Aorta (tissue), 5 donors: Measurements from ENCODE around the gene TMC3. TPM values are rescaled to one million over a fixed set of nuclear protein-coding genes. Genes with fewer than 3 reads are reported as not detected.

Source experiments
- ATAC-seq: fragments of 200-7000 bp; cut with Tn5 transposase; one replicate; pipeline ENCODE4 v1.9.1; 2022; ENCODE audit warnings: moderate library complexity; ENCODE audit not compliant: low FRiP score
- DNase-seq, 2 donors: peaks; one replicate each; pipeline ENCODE4 v3.0.0-alpha.2; 2020
- H3K27ac ChIP-seq, 2 donors: one replicate each; pipeline ENCODE4 v1.5.1; 2013; ENCODE audit warnings: low read length in 2 of 2, mild to moderate bottlenecking in 2 of 2, moderate library complexity in 2 of 2, control low read depth in 1 of 2, inconsistent platforms in 1 of 2, low read depth in 1 of 2
- H3K27me3 ChIP-seq, 2 donors: one replicate each; pipeline ENCODE4 v1.6.1; 2013; ENCODE audit warnings: control low read depth in 1 of 2, low read length in 1 of 2, mild to moderate bottlenecking in 1 of 2, moderate library complexity in 1 of 2; ENCODE audit not compliant: insufficient read depth in 2 of 2, control insufficient read depth in 1 of 2
- H3K36me3 ChIP-seq, 2 donors: one replicate each; pipeline ENCODE4 v1.6.1; 2013; ENCODE audit warnings: control low read depth in 1 of 2, low read length in 1 of 2, mild to moderate bottlenecking in 1 of 2; ENCODE audit not compliant: insufficient read depth in 2 of 2, control insufficient read depth in 1 of 2
- H3K4me1 ChIP-seq, 2 donors: one replicate each; pipeline ENCODE4 v1.6.1; 2013; ENCODE audit warnings: low read length in 2 of 2, control low read depth in 1 of 2, mild to moderate bottlenecking in 1 of 2, moderate library complexity in 1 of 2; ENCODE audit not compliant: insufficient read depth in 2 of 2, control insufficient read depth in 1 of 2
- H3K4me3 ChIP-seq, 2 donors: one replicate each; pipeline ENCODE4 v1.5.1; 2013; ENCODE audit warnings: low read length in 2 of 2, control low read depth in 1 of 2, mild to moderate bottlenecking in 1 of 2
- H3K9me3 ChIP-seq: one replicate; pipeline ENCODE4 v1.6.1; 2013; ENCODE audit warnings: mild to moderate bottlenecking, low read length; ENCODE audit not compliant: control insufficient read depth
- WGBS, 2 donors: extraction: QIAGEN DNeasy Blood & Tissue Kit; methylation state at CpG; one replicate each; pipeline ENCODE4 v1.1.7; 2013; 5-methylcytosine and 5-hydroxymethylcytosine counted together
- intact Hi-C, 2 donors: fragments of 100-400 bp; cut with DNase I; formaldehyde crosslinking; loops; one replicate each; pipeline versions ENCODE4 v1.14.2 to v1.15.0; 2022
- polyA plus RNA-seq, 2 donors: library from polyadenylated mRNA; stranded (reverse); fragments of 200-250 nt; gene quantifications; one replicate each; pipeline ENCODE4 v1.2.3, GENCODE V29; 2013
- total RNA-seq, 2 donors: library from RNA; stranded (reverse); fragmentation: NEBNext Ultra II Directional; extraction: Animal tissue kit (Norgen Biotek cat#: 25700); gene quantifications; one replicate each; pipeline ENCODE4 v1.2.1, GENCODE V29; 2021
- donor health status: healthy with polysubstance abuse.
- donor health status: Bipolar disorder and iron deficiency.
- donor health status: DM: no; HTN: no; CAD: no.
- donor health status: DM: no; HTN: no; CAD: no.
- donor health status: DM: yes; HTN: yes; CAD: no.

The TMC3 gene
- total and polyA plus RNA-seq, 4 donors, result 0.81 TPM; not detected in 3

DNA sequence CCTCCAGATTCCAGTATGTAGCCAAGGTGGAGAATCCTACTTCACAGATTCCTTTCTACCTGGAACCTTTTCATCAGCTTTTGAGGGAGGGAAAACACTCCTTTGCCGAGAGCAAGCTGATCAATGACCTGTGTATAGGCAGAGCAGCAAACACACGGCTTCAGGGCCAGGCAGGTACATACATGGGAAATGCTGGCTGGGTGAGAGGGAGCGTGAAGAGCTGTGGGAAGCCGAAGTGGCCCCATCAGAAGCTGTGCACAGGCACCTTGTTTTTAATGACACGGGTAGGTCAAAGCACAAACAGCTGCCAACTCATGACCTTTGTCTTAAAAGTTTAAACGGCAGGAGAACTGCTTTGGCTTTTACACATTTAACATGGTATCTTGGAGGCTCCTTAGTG lies 75.4 kb downstream of the TMC3 start:
- intact Hi-C loops, result no loop called here
- DNase-seq, result no peak

DNA sequence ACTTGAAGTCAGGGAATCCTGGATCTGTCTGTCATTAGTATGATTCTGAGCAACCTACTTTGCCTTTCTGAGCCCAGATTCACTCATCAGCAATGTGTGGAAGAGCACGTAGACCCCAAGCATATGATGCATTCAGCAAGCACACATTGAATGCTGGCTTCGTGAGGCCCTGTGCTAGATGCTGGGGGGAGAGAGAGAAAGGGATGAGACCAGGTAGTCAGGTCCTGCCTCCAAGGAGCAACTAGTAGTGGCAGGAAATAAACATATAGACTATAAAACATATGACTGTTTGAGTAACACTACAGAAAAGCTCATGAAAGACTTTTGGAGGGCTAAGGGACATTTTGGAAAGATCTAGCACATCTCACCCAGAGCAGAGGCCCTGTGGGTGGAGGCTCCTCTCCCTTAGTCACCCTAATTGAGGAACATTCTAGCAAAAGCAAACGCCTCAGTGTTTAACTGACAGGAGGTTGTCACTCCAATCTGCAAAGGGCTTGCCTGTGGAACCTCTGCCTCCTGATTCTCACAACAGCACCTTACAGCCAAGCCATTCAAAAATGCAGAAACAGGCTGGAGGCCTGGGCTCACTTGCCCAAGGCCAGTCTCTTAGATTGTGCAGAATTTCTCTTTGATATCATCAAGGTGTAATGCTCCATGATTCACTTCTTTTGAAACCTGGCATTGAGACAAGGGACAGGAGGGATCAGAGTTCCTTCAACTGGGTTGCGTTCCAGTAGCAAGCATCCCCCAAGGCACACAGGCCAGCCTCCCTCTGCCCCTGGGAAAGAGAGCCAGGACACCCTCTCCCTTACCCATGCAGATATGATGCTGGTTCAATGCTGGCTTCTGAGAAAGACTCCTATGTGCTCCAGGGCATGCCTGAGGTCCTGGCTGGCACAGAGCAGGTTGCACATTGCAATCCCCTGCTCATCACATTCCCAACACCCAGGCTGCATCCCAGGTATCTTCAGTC lies 76.1 kb downstream of the TMC3 start:
- 90 to 98% methylated on average over 4 of the region's 4 CpGs for WGBS, 2 donors
- no peaks in the 10 kb centered on the region for H3K9me3 ChIP-seq
- intact Hi-C loops, result no loop called here
- no peaks in the 10 kb centered on the region for H3K27me3 ChIP-seq
- no peak overlapping the region for H3K4me3 ChIP-seq
- ATAC-seq (no peak), DNase-seq (peak in 1 of 2 donors; percentile 44)
- H3K27ac ChIP-seq, result no peak overlapping the region
- no peaks in the 10 kb centered on the region for H3K36me3 ChIP-seq
- H3K4me1 ChIP-seq, result no peaks in the 10 kb centered on the region

More for the DNA sequence above, 75.4 kb downstream of the TMC3 start:
- ATAC-seq, result no peak
- WGBS, 2 donors, result 88 to 89% methylated on average over 6 of the region's 6 CpGs
- Histone ChIP-seq H3K27me3 (no peaks in the 10 kb centered on the region), H3K27ac (no peak overlapping the region), H3K9me3 (no peaks in the 10 kb centered on the region), H3K4me1 (no peaks in the 10 kb centered on the region), H3K4me3 (no peak overlapping the region), H3K36me3 (no peaks in the 10 kb centered on the region)

DNA sequence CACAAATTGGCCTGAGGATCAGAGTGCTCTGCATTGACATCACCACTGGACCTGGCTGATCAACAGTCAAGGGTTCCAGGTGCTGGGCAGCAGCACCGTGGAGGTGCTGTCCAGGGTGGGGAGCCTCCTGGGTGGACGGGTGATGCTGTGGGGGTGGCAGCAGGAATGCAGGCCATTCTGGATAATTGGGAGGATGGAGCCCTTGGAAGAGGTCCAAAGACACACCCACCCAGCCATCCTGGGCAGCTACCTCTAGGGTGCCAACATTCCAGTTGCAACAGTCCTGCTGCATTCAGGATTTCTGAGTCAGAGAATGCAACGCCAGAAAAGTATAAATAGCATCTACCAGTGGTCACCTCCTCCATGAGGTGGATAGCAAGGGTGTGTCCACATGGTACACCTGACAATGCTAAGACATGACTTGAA lies 76.9 kb downstream of the TMC3 start:
- H3K4me1 ChIP-seq, result no peaks in the 10 kb centered on the region
- intact Hi-C loops, result no loop called here
- no peaks in the 10 kb centered on the region for H3K27me3 ChIP-seq
- DNase-seq (peak in 1 of 2 donors; percentile 62), ATAC-seq (no peak)
- WGBS, 2 donors, result 45 to 48% methylated on average over 3 of the region's 3 CpGs
- H3K36me3 ChIP-seq, result no peaks in the 10 kb centered on the region
- H3K4me3 ChIP-seq, result no peak overlapping the region
- H3K27ac ChIP-seq, result no peak overlapping the region
- no peaks in the 10 kb centered on the region for H3K9me3 ChIP-seq

DNA sequence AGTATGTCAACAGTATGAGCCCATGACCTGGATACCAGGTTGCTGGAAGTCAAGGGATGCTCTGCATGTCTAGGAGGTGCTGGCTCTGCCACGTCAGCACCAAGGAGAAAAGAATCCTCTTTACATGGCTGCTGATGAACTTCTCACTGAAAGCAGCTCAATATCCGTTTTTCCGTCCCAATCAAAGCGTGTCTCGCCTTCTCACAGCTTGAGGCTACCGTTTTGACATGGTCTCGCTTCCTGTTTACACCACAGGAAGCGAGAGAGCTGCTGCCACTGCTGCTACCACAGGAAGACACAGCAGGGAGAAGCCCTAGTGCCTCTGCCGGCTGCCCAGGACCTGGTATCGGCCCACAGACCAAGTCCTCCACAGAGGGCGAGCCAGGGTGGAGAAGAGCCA lies 77.3 kb downstream of the TMC3 start:
- Histone ChIP-seq H3K4me1 (no peaks in the 10 kb centered on the region), H3K27me3 (no peaks in the 10 kb centered on the region), H3K4me3 (no peak overlapping the region), H3K36me3 (no peaks in the 10 kb centered on the region), H3K9me3 (no peaks in the 10 kb centered on the region), H3K27ac (no peak overlapping the region)
- intact Hi-C loops, result no loop called here
- peak in 1 of 2 donors; percentile 73 for DNase-seq
- ATAC-seq, result peak; percentile 57
- 84% methylated on average over 11 of the region's 11 CpGs for WGBS, 2 donors

DNA sequence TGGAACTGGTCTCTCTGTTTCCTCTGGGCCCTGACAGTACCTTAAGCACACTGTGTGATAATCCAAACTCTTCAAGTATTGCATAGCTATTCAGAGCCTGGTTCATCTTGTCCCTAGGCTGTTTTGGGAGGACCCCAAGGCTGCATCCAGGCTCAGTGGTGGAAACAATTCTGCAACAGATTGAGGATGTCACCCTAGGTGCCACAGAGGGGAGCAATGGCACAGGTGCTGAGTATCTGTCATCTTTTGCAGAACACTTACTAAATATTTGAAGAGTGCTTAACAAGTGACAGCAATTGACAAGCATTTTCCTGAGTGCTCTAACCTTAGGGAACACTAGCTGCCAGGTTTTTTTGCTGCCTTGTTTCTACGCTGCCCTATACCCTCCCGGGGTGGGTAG lies 77.8 kb downstream of the TMC3 start:
- no peak for DNase-seq
- intact Hi-C loops, result no loop called here
- no peak overlapping the region for H3K4me3 ChIP-seq
- ATAC-seq, result no peak
- H3K27me3 ChIP-seq, result no peaks in the 10 kb centered on the region
- no peak overlapping the region for H3K27ac ChIP-seq
- H3K9me3 ChIP-seq, result no peaks in the 10 kb centered on the region
- H3K4me1 ChIP-seq, result no peaks in the 10 kb centered on the region
- WGBS, 2 donors, result 89 to 92% methylated on average over 2 of the region's 2 CpGs
- no peaks in the 10 kb centered on the region for H3K36me3 ChIP-seq

DNA sequence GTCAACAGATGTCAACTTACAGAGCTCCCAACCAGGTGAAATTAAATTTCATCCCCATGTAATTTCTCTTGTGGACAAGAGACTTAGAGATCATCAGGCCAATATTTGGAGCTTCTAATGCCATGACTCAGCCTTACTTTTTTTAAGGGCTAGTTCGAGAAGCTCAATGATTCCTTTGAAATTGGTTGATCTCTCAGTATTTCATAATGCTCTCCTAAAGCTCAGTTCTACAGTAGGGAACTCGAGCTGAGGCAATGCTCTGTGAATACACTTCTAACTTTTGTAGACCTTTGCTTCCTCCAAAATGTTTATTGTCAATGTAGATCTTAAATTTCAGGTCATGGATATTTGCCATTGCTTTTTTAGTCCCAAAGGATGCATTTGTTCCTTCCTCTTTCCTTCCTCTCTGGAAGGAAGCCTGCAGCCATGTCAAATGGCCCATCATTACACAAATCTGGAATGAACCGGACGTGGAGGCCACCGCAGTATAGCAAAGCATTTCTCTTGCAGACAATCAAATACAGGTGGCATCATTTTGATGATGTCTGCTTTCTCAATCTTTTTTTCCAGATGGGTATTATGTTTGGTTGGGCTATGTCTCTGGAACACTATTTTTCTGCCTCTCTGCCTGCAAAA lies 78.4 kb downstream of the TMC3 start:
- 92 to 93% methylated on average over 5 of the region's 5 CpGs for WGBS, 2 donors
- ATAC-seq, result no peak
- intact Hi-C loops, result no loop called here
- Histone ChIP-seq H3K27me3 (no peaks in the 10 kb centered on the region), H3K9me3 (no peaks in the 10 kb centered on the region), H3K4me1 (no peaks in the 10 kb centered on the region), H3K27ac (no peak overlapping the region), H3K4me3 (no peak overlapping the region), H3K36me3 (no peaks in the 10 kb centered on the region)
- no peak for DNase-seq

DNA sequence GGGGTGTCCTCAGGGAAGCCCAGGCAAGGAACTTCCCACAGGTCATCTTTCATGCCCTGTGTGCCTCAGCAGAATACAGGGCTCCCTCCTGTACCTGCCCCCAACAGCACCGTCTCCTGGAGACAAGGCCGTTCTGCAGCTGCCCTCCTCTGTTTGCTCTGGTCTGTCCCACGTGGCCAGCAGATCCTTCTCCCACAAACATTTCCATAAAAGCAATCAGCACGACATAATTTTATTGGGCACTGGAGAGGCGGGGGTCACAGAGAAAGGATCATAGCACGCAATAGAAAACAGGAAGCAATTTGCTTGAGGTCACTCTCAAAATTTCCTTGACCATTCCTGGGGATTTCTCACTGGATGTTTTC lies 79.5 kb downstream of the TMC3 start:
- H3K27me3 ChIP-seq, result no peaks in the 10 kb centered on the region
- no peaks in the 10 kb centered on the region for H3K4me1 ChIP-seq
- DNase-seq (no peak), ATAC-seq (peak; percentile 6)
- H3K4me3 ChIP-seq, result no peak overlapping the region
- WGBS, 2 donors, result 82% methylated on average over 6 of the region's 6 CpGs
- H3K9me3 ChIP-seq, result no peaks in the 10 kb centered on the region
- H3K27ac ChIP-seq, result no peak overlapping the region
- H3K36me3 ChIP-seq, result no peaks in the 10 kb centered on the region
- intact Hi-C loops, result no loop called here

DNA sequence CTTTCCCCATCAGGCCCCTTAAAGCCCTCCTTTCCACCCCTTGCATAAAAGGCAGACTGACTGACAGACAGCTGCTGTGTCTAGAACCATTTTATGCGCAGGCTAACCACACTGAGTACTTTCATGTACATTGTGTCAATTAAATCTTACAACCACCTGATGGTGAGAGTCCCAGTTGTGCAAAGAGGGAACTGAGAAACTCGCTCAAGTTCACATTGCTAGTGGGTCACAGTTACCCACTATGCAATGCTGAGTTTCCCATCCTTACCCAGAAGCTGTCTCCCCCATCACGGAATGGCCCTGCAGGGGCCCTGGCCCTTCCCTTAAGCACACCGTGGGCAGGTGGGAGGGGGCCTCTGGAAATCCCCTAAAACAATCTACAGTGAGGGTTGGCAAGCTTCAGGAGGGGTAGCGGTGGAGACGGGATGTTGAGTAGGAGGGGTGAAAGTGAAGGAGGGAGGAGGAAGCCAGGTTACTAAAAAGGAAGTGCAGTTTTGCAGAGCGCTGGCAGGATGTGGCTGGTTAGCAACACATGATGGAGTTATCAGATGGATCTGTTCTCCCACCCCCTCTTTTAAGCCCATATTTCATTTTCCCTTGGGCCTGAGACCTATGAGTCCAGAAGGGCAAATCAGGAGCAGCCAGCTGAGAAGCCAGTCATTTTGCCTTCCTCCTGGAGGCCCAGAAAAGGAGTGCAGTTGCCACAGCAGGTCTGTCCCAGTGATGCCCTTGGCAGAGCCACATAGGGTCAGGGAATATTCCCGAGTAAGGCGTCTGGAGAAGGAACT lies 80.1 kb downstream of the TMC3 start:
- ATAC-seq, result peak; percentile 13
- H3K36me3 ChIP-seq, result no peaks in the 10 kb centered on the region
- intact Hi-C loops, result no loop called here
- peak in 1 of 2 donors; percentile 57 for DNase-seq
- no peaks in the 10 kb centered on the region for H3K9me3 ChIP-seq
- no peak overlapping the region for H3K4me3 ChIP-seq
- H3K27ac ChIP-seq, result no peak overlapping the region
- no peaks in the 10 kb centered on the region for H3K27me3 ChIP-seq
- 79 to 84% methylated on average over 9 of the region's 9 CpGs for WGBS, 2 donors
- no peaks in the 10 kb centered on the region for H3K4me1 ChIP-seq
